PC-3 (cell line): ENCODE data around the gene CHRM5. TPM values are rescaled to one million over a fixed set of nuclear protein-coding genes. Genes with fewer than 3 reads are reported as not detected.

Source experiments
- ATAC-seq: fragments of 200-7000 bp; cut with Tn5 transposase; 2 replicates; pipeline ENCODE4 v1.9.1; 2020; ENCODE audit warnings: mild to moderate bottlenecking, moderate library complexity
- BruUV-seq: library from RNA; stranded (reverse); fragments of 400-500 nt; replicated peaks from 2 replicates; lab custom pipeline; 2021; lab: Mats Ljungman, UMichigan
- CTCF ChIA-PET: fragments of 300-600 bp; sonication (Branson Sonifier 250); formaldehyde crosslinking; loops from one replicate; lab custom pipeline; 2022; ENCODE audit warnings: antibody characterized with exemption; lab: Charles Lee
- POLR2A ChIA-PET: fragments of 300-600 bp; sonication (Branson Sonifier 250); formaldehyde crosslinking; loops from one replicate; lab custom pipeline; 2022; ENCODE audit warnings: antibody characterized with exemption; ENCODE audit not compliant: unreplicated experiment; lab: Charles Lee
- DNase-seq: peaks from one replicate; pipeline ENCODE4 v3.0.0-alpha.2; 2015
- H2AFZ ChIP-seq: fragments of 300-600 bp; sonication (generic); 2 replicates; pipeline ENCODE4 v1.6.0; 2016; ENCODE audit warnings: antibody characterized with exemption, low read length
- H3F3A ChIP-seq: fragments of 300-600 bp; sonication (generic); one replicate; pipeline ENCODE4 v1.6.0; 2017; ENCODE audit warnings: antibody characterized with exemption, low read length, control low read depth, mild to moderate bottlenecking; ENCODE audit not compliant: unreplicated experiment
- H3K27ac ChIP-seq: fragments of 300-600 bp; sonication (generic); 2 replicates; pipeline ENCODE4 v1.5.1; 2016; ENCODE audit warnings: mild to moderate bottlenecking, low read length
- H3K27me3 ChIP-seq: fragments of 300-600 bp; sonication (generic); 2 replicates; pipeline ENCODE4 v1.6.1; 2016; ENCODE audit warnings: low read length, mixed read lengths
- H3K36me3 ChIP-seq: fragments of 300-600 bp; sonication (generic); 2 replicates; pipeline ENCODE4 v1.6.1; 2016; ENCODE audit warnings: low read depth, mixed run types, low read length, mixed read lengths
- H3K4me1 ChIP-seq: fragments of 300-600 bp; sonication (generic); 2 replicates; pipeline ENCODE4 v1.5.1; 2016; ENCODE audit warnings: low read length; ENCODE audit not compliant: insufficient read depth
- H3K4me2 ChIP-seq: fragments of 300-600 bp; sonication (generic); 2 replicates; pipeline ENCODE4 v1.6.0; 2016; ENCODE audit warnings: low read length
- H3K4me3 ChIP-seq: fragments of 300-600 bp; sonication (generic); 2 replicates; pipeline ENCODE4 v1.5.1; 2016; ENCODE audit warnings: mild to moderate bottlenecking, low read length, mixed read lengths
- H3K79me2 ChIP-seq: fragments of 300-600 bp; sonication (generic); 2 replicates; pipeline ENCODE4 v1.6.1; 2017; ENCODE audit warnings: low read length, mixed read lengths
- H3K9ac ChIP-seq: fragments of 300-600 bp; sonication (generic); 2 replicates; pipeline ENCODE4 v1.6.0; 2016; ENCODE audit warnings: mild to moderate bottlenecking, low read length
- H3K9me2 ChIP-seq: fragments of 300-600 bp; sonication (generic); replicated peaks from 2 replicates; pipeline ENCODE4 v1.6.1; 2016; ENCODE audit warnings: mixed run types, low read length, mixed read lengths
- H3K9me3 ChIP-seq: fragments of 300-600 bp; sonication (generic); 2 replicates; pipeline ENCODE4 v1.6.1; 2016; ENCODE audit warnings: low read length, mixed read lengths
- H4K20me1 ChIP-seq: fragments of 300-600 bp; sonication (generic); 2 replicates; pipeline ENCODE4 v1.6.1; 2016; ENCODE audit warnings: low read length, mixed read lengths
- CTCF ChIP-seq: fragments of 300-600 bp; sonication (generic); conservative IDR thresholded peaks from 2 replicates; pipeline ENCODE4 v1.5.1; 2017; ENCODE audit warnings: antibody characterized with exemption, low read depth, mild to moderate bottlenecking, low read length
- EZH2 ChIP-seq: fragments of 300-600 bp; sonication (generic); IDR thresholded peaks from one replicate; pipeline ENCODE4 v1.6.1; 2017; ENCODE audit warnings: antibody characterized with exemption, mild to moderate bottlenecking, low read length; ENCODE audit not compliant: unreplicated experiment
- EZH2phosphoT487 ChIP-seq: fragments of 300-600 bp; sonication (generic); IDR thresholded peaks from 2 replicates; pipeline ENCODE4 v1.6.1; 2018; ENCODE audit warnings: mild to moderate bottlenecking, antibody characterized with exemption, low read length, borderline replicate concordance
- intact Hi-C: fragments of 100-400 bp; cut with micrococcal nuclease; formaldehyde crosslinking; loops from 2 replicates; pipeline ENCODE4 v1.9.0; 2023
- total RNA-seq: library from RNA; depleted of rRNA; stranded (reverse); fragments of >200 nt; gene quantifications from 2 replicates; pipeline ENCODE4 v1.2.3, GENCODE V29; 2014

CHRM5 gene
- total RNA-seq, 1 experiment from 2014 or later = 0.04 TPM

GRCh38 chr15:34019369-34019990, 51.2 kb downstream of the CHRM5 start:
- no peak overlapping the region for H2AFZ ChIP-seq
- no peaks in the 10 kb centered on the region for H3K9me3 ChIP-seq
- no peaks in the 10 kb centered on the region for H3K4me1 ChIP-seq
- H3K4me3 ChIP-seq = no peak overlapping the region
- BruUV-seq = no TSS peak
- H3K27me3 ChIP-seq = no peaks in the 10 kb centered on the region
- H3F3A ChIP-seq = no peaks in the 10 kb centered on the region
- no peak overlapping the region for H3K27ac ChIP-seq
- H3K36me3 ChIP-seq = no peaks in the 10 kb centered on the region
- DNase-seq (no peak), ATAC-seq (no peak)
- no peaks in the 10 kb centered on the region for H3K9me2 ChIP-seq
- TF ChIP-seq EZH2 (no peak), EZH2phosphoT487 (no peak), CTCF (no peak)
- intact Hi-C loops = no loop called here
- ChIA-PET POLR2A (no interaction called here), CTCF (interaction anchor here (0.6 kb wide), 1 partner anchor 281 kb away, joined by 3 read pairs; no protein-coding TSS in a partner anchor)
- no peak overlapping the region for H3K9ac ChIP-seq
- no peaks in the 10 kb centered on the region for H3K79me2 ChIP-seq
- no peak overlapping the region for H3K4me2 ChIP-seq
- no peaks in the 10 kb centered on the region for H4K20me1 ChIP-seq

DNA sequence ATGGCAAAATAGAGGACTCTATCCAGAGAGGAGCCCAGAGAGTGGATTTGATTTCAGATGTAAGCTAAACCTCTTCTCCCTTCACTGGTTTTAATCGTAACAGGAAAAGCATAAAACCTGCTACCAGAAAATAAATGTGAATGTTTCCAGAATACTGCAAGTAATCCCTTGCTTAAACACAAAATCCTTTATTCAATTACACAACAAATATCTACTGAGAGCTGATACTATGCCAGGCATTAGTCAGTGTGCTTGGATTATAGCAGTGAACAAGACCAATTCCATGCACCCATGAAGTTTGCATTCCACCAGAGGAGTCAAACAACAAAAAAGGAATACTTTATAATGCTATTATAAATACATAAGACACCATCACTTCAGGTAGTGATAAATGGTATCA, 55.6 kb downstream of the CHRM5 start:
- no peaks in the 10 kb centered on the region for H3K36me3 ChIP-seq
- CTCF ChIA-PET = no interaction called here
- H3K9ac ChIP-seq = no peak overlapping the region
- DNase-seq (no peak), ATAC-seq (no peak)
- no peaks in the 10 kb centered on the region for H3F3A ChIP-seq
- H3K27ac ChIP-seq = no peak overlapping the region
- no peaks in the 10 kb centered on the region for H3K9me2 ChIP-seq
- H3K4me2 ChIP-seq = no peak overlapping the region
- POLR2A ChIA-PET = no interaction called here
- H3K9me3 ChIP-seq = no peaks in the 10 kb centered on the region
- intact Hi-C loops = no loop called here
- no peaks in the 10 kb centered on the region for H3K79me2 ChIP-seq
- no TSS peak for BruUV-seq
- H4K20me1 ChIP-seq = no peaks in the 10 kb centered on the region
- H3K4me3 ChIP-seq = no peak overlapping the region
- no peak overlapping the region for H2AFZ ChIP-seq
- H3K4me1 ChIP-seq = no peaks in the 10 kb centered on the region
- no peaks in the 10 kb centered on the region for H3K27me3 ChIP-seq
- TF ChIP-seq EZH2phosphoT487 = no peak
- no peak for TF ChIP-seq EZH2
- no peak for TF ChIP-seq CTCF

GRCh38 chr15:34025252-34025651, 57.0 kb downstream of the CHRM5 start:
- Histone ChIP-seq H3K4me3 (no peak overlapping the region), H3K36me3 (no peaks in the 10 kb centered on the region), H3K9me2 (no peaks in the 10 kb centered on the region), H3K27ac (no peak overlapping the region), H4K20me1 (no peaks in the 10 kb centered on the region), H3K9me3 (no peaks in the 10 kb centered on the region), H2AFZ (no peak overlapping the region), H3K79me2 (no peaks in the 10 kb centered on the region), H3K27me3 (no peaks in the 10 kb centered on the region), H3K4me2 (no peak overlapping the region), H3K4me1 (no peaks in the 10 kb centered on the region), H3K9ac (no peak overlapping the region), H3F3A (no peaks in the 10 kb centered on the region)
- ATAC-seq = no peak
- no TSS peak for BruUV-seq
- no peak for TF ChIP-seq EZH2
- TF ChIP-seq CTCF = no peak
- intact Hi-C loops = no loop called here
- POLR2A ChIA-PET = no interaction called here
- no peak for DNase-seq
- CTCF ChIA-PET = no interaction called here
